ENCODE results near the gene ADCY5. TPM values are rescaled to one million over a fixed set of nuclear protein-coding genes. Genes with fewer than 3 reads are reported as not detected.

Gene ADCY5
- total and polyA plus RNA-seq, 2 experiments from 2014 or later, result 3.1 to 4.7 TPM

GRCh38 chr3:123422457-123422856, 26.4 kb downstream of the ADCY5 start:
- no peak overlapping the region for H2AFZ ChIP-seq
- H3K27me3 ChIP-seq, result no peaks in the 10 kb centered on the region
- DNase-seq (ENCODE audit: low spot score), result no peak
- WGBS (ENCODE audit: low lambda C conversion rate, missing lambda C conversion rate), result 95% methylated on average over 5 of the region's 5 CpGs
- no peak overlapping the region for H3K4me3 ChIP-seq
- no peaks in the 10 kb centered on the region for H3K9me3 ChIP-seq (ENCODE audit: low read depth)
- H3K4me2 ChIP-seq, result no peak overlapping the region
- H3K79me2 ChIP-seq, result no peaks in the 10 kb centered on the region
- no peaks in the 10 kb centered on the region for H3K9me2 ChIP-seq (replicated peaks; ENCODE audit: insufficient read depth)
- no peak overlapping the region for H3K27ac ChIP-seq
- no peaks in the 10 kb centered on the region for H4K20me1 ChIP-seq (ENCODE audit: insufficient read depth, poor library complexity, severe bottlenecking)
- H3K4me1 ChIP-seq (ENCODE audit: insufficient read depth), result peaks cover 8% of the 10 kb centered on the region
- H3K36me3 ChIP-seq (replicated peaks; ENCODE audit: insufficient read depth, low read depth), result no peaks in the 10 kb centered on the region
- TF ChIP-seq CTCF (IDR thresholded peaks at IDR 0.05; ENCODE audit: poor library complexity), result no peak
- no peak for TF ChIP-seq EZH2phosphoT487 (IDR thresholded peaks at IDR 0.05; ENCODE audit: low read depth, severe bottlenecking, unreplicated experiment)
- TF ChIP-seq EZH2 (IDR thresholded peaks at IDR 0.05; ENCODE audit: borderline replicate concordance), result no peak

GRCh38 chr3:123421353-123422174, 27.3 kb downstream of the ADCY5 start:
- no peak overlapping the region for H3K4me2 ChIP-seq
- no peaks in the 10 kb centered on the region for H3K9me2 ChIP-seq (replicated peaks; ENCODE audit: insufficient read depth)
- no peaks in the 10 kb centered on the region for H3K27me3 ChIP-seq
- peaks cover 8% of the 10 kb centered on the region for H3K4me1 ChIP-seq (ENCODE audit: insufficient read depth)
- no peaks in the 10 kb centered on the region for H3K36me3 ChIP-seq (replicated peaks; ENCODE audit: insufficient read depth, low read depth)
- no peaks in the 10 kb centered on the region for H3K79me2 ChIP-seq
- H3K27ac ChIP-seq, result no peak overlapping the region
- H4K20me1 ChIP-seq (ENCODE audit: insufficient read depth, poor library complexity, severe bottlenecking), result no peaks in the 10 kb centered on the region
- 56% methylated on average over 6 of the region's 6 CpGs for WGBS (ENCODE audit: low lambda C conversion rate, missing lambda C conversion rate)
- no peak for TF ChIP-seq CTCF (IDR thresholded peaks at IDR 0.05; ENCODE audit: poor library complexity)
- TF ChIP-seq EZH2 (IDR thresholded peaks at IDR 0.05; ENCODE audit: borderline replicate concordance), result no peak
- no peak for TF ChIP-seq EZH2phosphoT487 (IDR thresholded peaks at IDR 0.05; ENCODE audit: low read depth, severe bottlenecking, unreplicated experiment)
- no peaks in the 10 kb centered on the region for H3K9me3 ChIP-seq (ENCODE audit: low read depth)
- no peak overlapping the region for H3K4me3 ChIP-seq
- H2AFZ ChIP-seq, result no peak overlapping the region
- peak; percentile 54 for DNase-seq (ENCODE audit: low spot score)

- no peak for DNase-seq (ENCODE audit: low spot score)
- Histone ChIP-seq H4K20me1 (ENCODE audit: insufficient read depth, poor library complexity, severe bottlenecking) (no peaks in the 10 kb centered on the region), H3K9me3 (ENCODE audit: low read depth) (no peaks in the 10 kb centered on the region), H3K4me3 (no peak overlapping the region), H3K27me3 (no peaks in the 10 kb centered on the region), H2AFZ (no peak overlapping the region), H3K4me1 (ENCODE audit: insufficient read depth) (peaks cover 8% of the 10 kb centered on the region), H3K4me2 (no peak overlapping the region), H3K9me2 (replicated peaks; ENCODE audit: insufficient read depth) (no peaks in the 10 kb centered on the region), H3K79me2 (no peaks in the 10 kb centered on the region), H3K27ac (no peak overlapping the region), H3K36me3 (replicated peaks; ENCODE audit: insufficient read depth, low read depth) (no peaks in the 10 kb centered on the region)
- 91% methylated on average over 8 of the region's 8 CpGs for WGBS (ENCODE audit: low lambda C conversion rate, missing lambda C conversion rate)
- TF ChIP-seq CTCF (IDR thresholded peaks at IDR 0.05; ENCODE audit: poor library complexity), result no peak
- no peak for TF ChIP-seq EZH2phosphoT487 (IDR thresholded peaks at IDR 0.05; ENCODE audit: low read depth, severe bottlenecking, unreplicated experiment)
- no peak for TF ChIP-seq EZH2 (IDR thresholded peaks at IDR 0.05; ENCODE audit: borderline replicate concordance)
Measured at GRCh38 chr3:123420416-123420968, 28.4 kb downstream of the ADCY5 start.
